ENCODE data around the gene DOK3. TPM values are rescaled to one million over a fixed set of nuclear protein-coding genes. Genes with fewer than 3 reads are reported as not detected.

Gene DOK3
- total and polyA plus RNA-seq, 10 of the 15 experiments (the other 5 are each of a cell fraction or from before 2014, with no cell fraction given): 6.6 to 107 (median 52.1) TPM

GRCh38 chr5:177516601-177517568 lies 7.3 kb upstream of the DOK3 start, which contains the start of gene DDX41 (continued):
- peak in 1 of 2 experiments; percentile 59; a peak in 1 of 4 replicates for TF ChIP-seq IKZF2 (IDR thresholded peaks at IDR 0.05)
- peak; percentile 79 for TF ChIP-seq NR2C1 (IDR thresholded peaks at IDR 0.05)
- peak; percentile 84; the same call in 1 of the 2 replicates for TF ChIP-seq CHD1 (IDR thresholded peaks at IDR 0.05; ENCODE audit: low read depth, low read length)
- TF ChIP-seq RBBP5 (conservative IDR thresholded peaks at IDR 0.05): no peak
- TF ChIP-seq ZBED1 (IDR thresholded peaks at IDR 0.05; ENCODE audit: borderline replicate concordance): no peak
- peak; percentile 93 for TF ChIP-seq HDGF (IDR thresholded peaks at IDR 0.05)
- TF ChIP-seq, protein P1, sequence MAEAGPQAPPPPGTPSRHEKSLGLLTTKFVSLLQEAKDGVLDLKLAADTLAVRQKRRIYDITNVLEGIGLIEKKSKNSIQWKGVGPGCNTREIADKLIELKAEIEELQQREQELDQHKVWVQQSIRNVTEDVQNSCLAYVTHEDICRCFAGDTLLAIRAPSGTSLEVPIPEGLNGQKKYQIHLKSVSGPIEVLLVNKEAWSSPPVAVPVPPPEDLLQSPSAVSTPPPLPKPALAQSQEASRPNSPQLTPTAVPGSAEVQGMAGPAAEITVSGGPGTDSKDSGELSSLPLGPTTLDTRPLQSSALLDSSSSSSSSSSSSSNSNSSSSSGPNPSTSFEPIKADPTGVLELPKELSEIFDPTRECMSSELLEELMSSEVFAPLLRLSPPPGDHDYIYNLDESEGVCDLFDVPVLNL (IDR thresholded peaks at IDR 0.05; ENCODE audit: low read depth, low read length): peak; percentile 21; the same call in 1 of the 2 replicates
- no peak for TF ChIP-seq FOXM1 (IDR thresholded peaks at IDR 0.05; ENCODE audit: low read depth, low read length)
- TF ChIP-seq KDM1A (IDR thresholded peaks at IDR 0.05; ENCODE audit: borderline replicate concordance): no peak
- TF ChIP-seq ZNF274 (IDR thresholded peaks at IDR 0.05; ENCODE audit: insufficient read depth, insufficient read length): no peak
- TF ChIP-seq RCOR1 (conservative IDR thresholded peaks at IDR 0.05; ENCODE audit: low read depth, low read length): no peak
- peak; percentile 72 for TF ChIP-seq HCFC1 (IDR thresholded peaks at IDR 0.05; ENCODE audit: low read length)
- TF ChIP-seq, protein P2, sequence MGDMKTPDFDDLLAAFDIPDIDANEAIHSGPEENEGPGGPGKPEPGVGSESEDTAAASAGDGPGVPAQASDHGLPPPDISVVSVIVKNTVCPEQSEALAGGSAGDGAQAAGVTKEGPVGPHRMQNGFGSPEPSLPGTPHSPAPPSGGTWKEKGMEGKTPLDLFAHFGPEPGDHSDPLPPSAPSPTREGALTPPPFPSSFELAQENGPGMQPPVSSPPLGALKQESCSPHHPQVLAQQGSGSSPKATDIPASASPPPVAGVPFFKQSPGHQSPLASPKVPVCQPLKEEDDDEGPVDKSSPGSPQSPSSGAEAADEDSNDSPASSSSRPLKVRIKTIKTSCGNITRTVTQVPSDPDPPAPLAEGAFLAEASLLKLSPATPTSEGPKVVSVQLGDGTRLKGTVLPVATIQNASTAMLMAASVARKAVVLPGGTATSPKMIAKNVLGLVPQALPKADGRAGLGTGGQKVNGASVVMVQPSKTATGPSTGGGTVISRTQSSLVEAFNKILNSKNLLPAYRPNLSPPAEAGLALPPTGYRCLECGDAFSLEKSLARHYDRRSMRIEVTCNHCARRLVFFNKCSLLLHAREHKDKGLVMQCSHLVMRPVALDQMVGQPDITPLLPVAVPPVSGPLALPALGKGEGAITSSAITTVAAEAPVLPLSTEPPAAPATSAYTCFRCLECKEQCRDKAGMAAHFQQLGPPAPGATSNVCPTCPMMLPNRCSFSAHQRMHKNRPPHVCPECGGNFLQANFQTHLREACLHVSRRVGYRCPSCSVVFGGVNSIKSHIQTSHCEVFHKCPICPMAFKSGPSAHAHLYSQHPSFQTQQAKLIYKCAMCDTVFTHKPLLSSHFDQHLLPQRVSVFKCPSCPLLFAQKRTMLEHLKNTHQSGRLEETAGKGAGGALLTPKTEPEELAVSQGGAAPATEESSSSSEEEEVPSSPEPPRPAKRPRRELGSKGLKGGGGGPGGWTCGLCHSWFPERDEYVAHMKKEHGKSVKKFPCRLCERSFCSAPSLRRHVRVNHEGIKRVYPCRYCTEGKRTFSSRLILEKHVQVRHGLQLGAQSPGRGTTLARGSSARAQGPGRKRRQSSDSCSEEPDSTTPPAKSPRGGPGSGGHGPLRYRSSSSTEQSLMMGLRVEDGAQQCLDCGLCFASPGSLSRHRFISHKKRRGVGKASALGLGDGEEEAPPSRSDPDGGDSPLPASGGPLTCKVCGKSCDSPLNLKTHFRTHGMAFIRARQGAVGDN (IDR thresholded peaks at IDR 0.05): no peak; the same call in 1 of the 2 replicates
- no peak for TF ChIP-seq NFYA (IDR thresholded peaks at IDR 0.05; ENCODE audit: borderline replicate concordance, low read depth, low read length)
- TF ChIP-seq ZBTB11 (CRISPR knock-in tag; IDR thresholded peaks at IDR 0.05): no peak
- peak; percentile 20; the same call in 1 of the 2 replicates for TF ChIP-seq PAX5 (IDR thresholded peaks at IDR 0.05; ENCODE audit: borderline replicate concordance, low read depth, low read length)
- no peak for TF ChIP-seq NR2C2 (IDR thresholded peaks at IDR 0.05; ENCODE audit: borderline replicate concordance, control insufficient read depth, insufficient read length, low read depth)
- peak; percentile 29 for TF ChIP-seq TCF12 (IDR thresholded peaks at IDR 0.05; ENCODE audit: low read depth, low read length)
- TF ChIP-seq CHD4 (IDR thresholded peaks at IDR 0.05): no peak
- TF ChIP-seq POU2F2 (IDR thresholded peaks at IDR 0.05; ENCODE audit: borderline replicate concordance, low read depth, low read length): no peak
- TF ChIP-seq BACH1 (IDR thresholded peaks at IDR 0.05; ENCODE audit: borderline replicate concordance): no peak
- TF ChIP-seq SPI1 (IDR thresholded peaks at IDR 0.05; ENCODE audit: borderline replicate concordance, insufficient read depth, low read depth, low read length): no peak
- no peak for TF ChIP-seq SMARCA5 (IDR thresholded peaks at IDR 0.05)

Data from GM12878 (cell line).